ENCODE measurements around the gene KIF5B. TPM values are rescaled to one million over a fixed set of nuclear protein-coding genes. Genes with fewer than 3 reads are reported as not detected.

Gene KIF5B
- total and polyA plus RNA-seq, 2 donors (not counting 1 experiment from before 2014, with no cell fraction given) = 9.5 to 44.1 TPM

DNA sequence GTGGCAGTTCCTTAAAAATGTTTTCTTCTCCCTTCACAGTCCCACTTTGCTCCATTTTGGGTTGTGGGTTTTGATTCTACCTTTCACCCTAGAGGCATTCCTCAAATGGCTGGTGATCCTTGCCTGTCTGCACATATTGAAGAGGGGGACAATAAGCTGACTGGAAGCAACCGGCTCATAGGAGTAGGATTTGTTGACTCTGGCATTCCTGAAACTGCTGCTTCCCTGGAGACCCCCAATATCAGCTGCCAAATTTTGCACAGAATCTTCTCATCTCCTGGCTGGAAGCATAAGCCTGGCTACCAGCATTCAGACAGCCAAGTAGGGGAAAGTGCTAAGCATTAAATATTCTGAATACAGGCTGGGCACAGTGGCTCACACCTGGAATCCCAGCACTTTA, 53.7 kb downstream of the KIF5B start:
- Histone ChIP-seq H3K36me3 (replicated peaks in 1 of 2; ENCODE audit: control extremely low read depth in 1 of 2, control insufficient read depth in 1 of 2, extremely low read depth in 1 of 2, insufficient read depth in 2 of 2, low read length in 1 of 2) (no peaks in the 10 kb centered on the region), H3K9me3 (ENCODE audit: control extremely low read depth in 1 of 3, control insufficient read depth in 2 of 3, insufficient read depth in 1 of 3, low read length in 2 of 3) (no peaks in the 10 kb centered on the region), H3K27me3 (replicated peaks in 1 of 4; ENCODE audit: control extremely low read depth in 1 of 4, control insufficient read depth in 3 of 4, insufficient read depth in 4 of 4, low read length in 3 of 4) (no peaks in the 10 kb centered on the region), H4K20me1 (ENCODE audit: control insufficient read depth, insufficient read depth, low read length, poor library complexity, severe bottlenecking) (no peaks in the 10 kb centered on the region), H2AFZ (ENCODE audit: insufficient read depth, low read depth, low read length, poor library complexity, severe bottlenecking) (no peak overlapping the region), H3K9ac (ENCODE audit: low read length) (no peak overlapping the region), H3K4me2 (replicated peaks; ENCODE audit: low read depth, low read length, poor library complexity, severe bottlenecking) (no peak overlapping the region), H3K79me2 (ENCODE audit: control insufficient read depth, insufficient read depth, low read length) (no peaks in the 10 kb centered on the region), H3K4me1 (ENCODE audit: control insufficient read depth in 2 of 2, insufficient read depth in 2 of 2, low read length in 2 of 2) (no peaks in the 10 kb centered on the region), H3K27ac (ENCODE audit: low read length in 2 of 2) (no peak overlapping the region), H3K4me3 (ENCODE audit: control extremely low read depth in 1 of 5, extremely low read depth in 1 of 5, insufficient read depth in 1 of 5, low read depth in 2 of 5, low read length in 4 of 5) (no peak overlapping the region)
- no peak for TF ChIP-seq EZH2 (IDR thresholded peaks at IDR 0.05; ENCODE audit: borderline replicate concordance, insufficient read depth, low read depth, low read length, poor library complexity, severe bottlenecking)
- TF ChIP-seq, protein P1, sequence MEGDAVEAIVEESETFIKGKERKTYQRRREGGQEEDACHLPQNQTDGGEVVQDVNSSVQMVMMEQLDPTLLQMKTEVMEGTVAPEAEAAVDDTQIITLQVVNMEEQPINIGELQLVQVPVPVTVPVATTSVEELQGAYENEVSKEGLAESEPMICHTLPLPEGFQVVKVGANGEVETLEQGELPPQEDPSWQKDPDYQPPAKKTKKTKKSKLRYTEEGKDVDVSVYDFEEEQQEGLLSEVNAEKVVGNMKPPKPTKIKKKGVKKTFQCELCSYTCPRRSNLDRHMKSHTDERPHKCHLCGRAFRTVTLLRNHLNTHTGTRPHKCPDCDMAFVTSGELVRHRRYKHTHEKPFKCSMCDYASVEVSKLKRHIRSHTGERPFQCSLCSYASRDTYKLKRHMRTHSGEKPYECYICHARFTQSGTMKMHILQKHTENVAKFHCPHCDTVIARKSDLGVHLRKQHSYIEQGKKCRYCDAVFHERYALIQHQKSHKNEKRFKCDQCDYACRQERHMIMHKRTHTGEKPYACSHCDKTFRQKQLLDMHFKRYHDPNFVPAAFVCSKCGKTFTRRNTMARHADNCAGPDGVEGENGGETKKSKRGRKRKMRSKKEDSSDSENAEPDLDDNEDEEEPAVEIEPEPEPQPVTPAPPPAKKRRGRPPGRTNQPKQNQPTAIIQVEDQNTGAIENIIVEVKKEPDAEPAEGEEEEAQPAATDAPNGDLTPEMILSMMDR (IDR thresholded peaks at IDR 0.05) = no peak
- H3K27ac Mint-ChIP-seq = no peak overlapping the region
- no peak overlapping the region for H3K4me3 Mint-ChIP-seq
- ChIA-PET POLR2A (no interaction called here), CTCF (no interaction called here)
- intact Hi-C loops (cut with micrococcal nuclease) = loop anchor here (10.0 kb wide), 1 partner anchor 168 kb away; no protein-coding TSS in a partner anchor
- H3K9me3 Mint-ChIP-seq (ENCODE audit: insufficient read depth) = no peaks in the 10 kb centered on the region
- H3K4me1 Mint-ChIP-seq = peaks cover 3% of the 10 kb centered on the region
- no peaks in the 10 kb centered on the region for H3K27me3 Mint-ChIP-seq
- DNase-seq = no peak
- 80% methylated on average over 1 of the region's 1 CpG for WGBS (ENCODE audit: insufficient coverage)
- no peak for ATAC-seq (ENCODE audit: low read depth)

DNA sequence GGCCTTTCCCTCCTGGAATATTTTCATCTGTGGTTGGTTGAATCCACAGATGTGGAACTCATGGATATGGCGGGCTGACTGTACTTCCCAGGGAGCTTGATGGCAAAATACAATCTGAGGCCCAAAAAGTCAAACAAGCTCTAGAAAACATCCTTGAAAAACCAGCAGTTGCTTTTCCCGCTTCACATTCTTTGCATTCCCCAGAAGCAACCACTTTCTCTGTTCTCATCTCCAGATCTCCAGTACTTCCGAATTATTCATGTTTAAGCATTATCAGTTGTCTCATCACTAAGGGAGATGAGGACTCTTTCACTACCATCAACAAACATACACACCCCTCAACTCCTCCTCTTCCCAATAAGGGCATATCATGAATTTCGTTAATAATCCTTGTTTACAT, 55.3 kb downstream of the KIF5B start:
- POLR2A ChIA-PET = no interaction called here

More for the DNA sequence above, 55.3 kb downstream of the KIF5B start:
- Histone ChIP-seq H3K9ac (ENCODE audit: low read length) (no peak overlapping the region), H3K36me3 (replicated peaks in 1 of 2; ENCODE audit: control extremely low read depth in 1 of 2, control insufficient read depth in 1 of 2, extremely low read depth in 1 of 2, insufficient read depth in 2 of 2, low read length in 1 of 2) (no peaks in the 10 kb centered on the region), H3K4me3 (ENCODE audit: control extremely low read depth in 1 of 5, extremely low read depth in 1 of 5, insufficient read depth in 1 of 5, low read depth in 2 of 5, low read length in 4 of 5) (no peak overlapping the region), H3K27me3 (replicated peaks in 1 of 4; ENCODE audit: control extremely low read depth in 1 of 4, control insufficient read depth in 3 of 4, insufficient read depth in 4 of 4, low read length in 3 of 4) (no peaks in the 10 kb centered on the region), H3K4me2 (replicated peaks; ENCODE audit: low read depth, low read length, poor library complexity, severe bottlenecking) (no peak overlapping the region), H3K27ac (ENCODE audit: low read length in 2 of 2) (no peak overlapping the region), H3K4me1 (ENCODE audit: control insufficient read depth in 2 of 2, insufficient read depth in 2 of 2, low read length in 2 of 2) (no peaks in the 10 kb centered on the region), H3K79me2 (ENCODE audit: control insufficient read depth, insufficient read depth, low read length) (no peaks in the 10 kb centered on the region), H3K9me3 (ENCODE audit: control extremely low read depth in 1 of 3, control insufficient read depth in 2 of 3, insufficient read depth in 1 of 3, low read length in 2 of 3) (no peaks in the 10 kb centered on the region), H2AFZ (ENCODE audit: insufficient read depth, low read depth, low read length, poor library complexity, severe bottlenecking) (no peak overlapping the region), H4K20me1 (ENCODE audit: control insufficient read depth, insufficient read depth, low read length, poor library complexity, severe bottlenecking) (no peaks in the 10 kb centered on the region)
- Mint-ChIP-seq H3K9me3 (ENCODE audit: insufficient read depth) (no peaks in the 10 kb centered on the region), H3K27me3 (no peaks in the 10 kb centered on the region), H3K4me3 (no peak overlapping the region), H3K27ac (no peak overlapping the region), H3K4me1 (peaks cover 3% of the 10 kb centered on the region)
- CTCF ChIA-PET = no interaction called here
- no peak for DNase-seq
- intact Hi-C loops (cut with micrococcal nuclease) = loop anchor here (10.0 kb wide), 1 partner anchor 166 kb away; no protein-coding TSS in a partner anchor
- WGBS (ENCODE audit: insufficient coverage) = 100% methylated on average over 2 of the region's 4 CpGs
- ATAC-seq (ENCODE audit: low read depth) = no peak
- TF ChIP-seq, protein P1 (IDR thresholded peaks at IDR 0.05) = no peak
- no peak for TF ChIP-seq EZH2 (IDR thresholded peaks at IDR 0.05; ENCODE audit: borderline replicate concordance, insufficient read depth, low read depth, low read length, poor library complexity, severe bottlenecking)
